ENCODE measurements around the gene JSRP1. TPM values are rescaled to one million over a fixed set of nuclear protein-coding genes. Genes with fewer than 3 reads are reported as not detected.

Gene JSRP1
- total RNA-seq, 1 donor from 2014 or later = 67.8 TPM

DNA sequence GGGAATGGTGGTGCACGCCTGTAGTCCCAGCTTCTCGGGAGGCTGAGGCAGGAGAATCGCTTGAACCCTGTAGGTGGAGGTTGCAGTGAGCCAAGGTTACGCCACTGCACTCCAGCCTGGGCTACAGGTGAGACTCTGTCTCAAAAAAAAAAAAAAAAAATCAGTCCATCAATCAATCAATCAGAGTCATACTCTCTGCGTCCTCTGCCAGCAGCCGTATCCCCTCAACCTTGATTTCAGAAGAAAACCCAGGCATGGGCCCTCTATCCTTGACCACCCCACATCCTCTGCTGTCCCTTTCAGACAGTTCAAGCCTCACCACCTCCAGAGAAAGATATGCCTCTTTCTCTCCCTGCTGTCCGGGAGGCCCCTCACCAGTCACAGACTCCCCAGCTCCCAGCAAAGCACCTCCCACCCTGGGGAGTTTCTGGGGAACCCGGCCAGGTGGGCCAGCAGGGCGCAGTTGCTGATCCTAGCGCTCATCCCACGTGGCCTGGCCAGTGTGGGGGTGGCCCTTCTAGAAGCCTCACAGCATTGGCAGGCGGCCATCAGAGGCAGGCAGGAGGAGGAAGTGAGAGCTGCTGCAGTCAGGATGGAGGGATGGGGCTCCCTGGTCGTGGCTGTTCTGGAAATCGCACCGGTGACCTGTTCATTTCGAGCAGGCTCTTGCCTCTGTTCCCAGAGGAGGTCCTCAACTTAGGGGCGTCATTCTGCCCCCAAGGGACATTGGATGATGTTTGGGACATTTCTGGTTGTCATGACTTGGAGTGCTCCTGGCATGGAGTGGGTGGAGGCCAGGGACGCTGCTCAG, 10.2 kb upstream of the JSRP1 start:
- peak; percentile 74 for DNase-seq

DNA sequence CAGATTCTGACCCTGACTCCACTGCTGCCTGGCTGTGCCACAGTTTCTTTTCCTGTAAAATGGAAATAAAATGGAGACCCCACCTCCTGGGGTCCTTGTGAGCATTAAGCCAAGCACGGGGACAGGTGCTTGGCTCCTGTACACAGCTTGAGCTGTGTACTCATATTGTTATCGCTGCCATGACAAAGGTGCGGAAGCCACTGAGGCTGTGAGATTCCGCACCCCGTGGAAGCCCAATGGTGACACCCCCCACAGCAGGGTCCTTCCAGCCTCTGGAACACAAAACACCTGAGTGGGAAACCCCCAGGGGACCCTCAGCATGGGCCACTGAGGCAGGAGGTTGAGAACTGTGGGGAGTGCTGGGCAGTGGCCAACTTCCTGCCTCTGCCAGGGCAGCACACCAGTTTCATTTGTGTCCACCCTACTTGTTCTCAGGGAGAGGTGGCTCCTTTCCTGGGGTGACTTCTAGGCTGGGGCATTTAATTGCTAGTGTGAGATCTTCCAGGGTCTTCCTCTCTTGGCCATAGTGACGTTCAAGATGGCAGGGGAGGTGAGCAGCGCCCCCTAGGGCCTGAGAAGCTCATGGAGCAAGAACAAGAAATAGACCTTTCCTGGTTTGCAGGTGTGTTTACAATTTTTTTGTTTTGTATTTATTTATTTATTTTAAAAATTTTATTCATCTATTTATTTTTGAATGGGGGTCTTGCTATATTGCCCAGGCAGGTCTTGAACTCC, 5.4 kb upstream of the JSRP1 start:
- no peak for DNase-seq

DNA sequence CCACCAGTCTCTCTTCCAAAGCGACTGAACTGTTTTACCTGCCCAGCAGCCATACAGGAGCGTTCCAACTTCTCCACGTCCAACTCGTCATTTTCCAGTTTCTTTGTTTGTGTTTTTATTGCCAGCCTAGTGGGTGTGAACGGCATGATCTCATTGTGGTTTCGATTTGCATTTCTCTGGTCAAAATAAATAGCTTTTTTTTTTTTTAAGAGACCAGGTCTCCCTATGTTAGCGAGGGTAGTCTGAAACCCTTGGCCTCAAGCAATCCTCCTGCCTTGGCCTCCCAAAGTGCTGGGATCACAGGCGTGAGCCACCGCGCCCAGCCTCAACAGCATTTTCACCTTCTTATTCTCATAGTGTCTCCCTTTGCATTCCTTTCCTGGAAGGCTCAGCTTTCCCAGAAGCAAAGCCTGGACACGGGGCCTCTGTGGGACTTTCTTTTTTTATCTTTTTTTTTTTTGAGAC, 4.2 kb upstream of the JSRP1 start:
- no peak for DNase-seq

DNA sequence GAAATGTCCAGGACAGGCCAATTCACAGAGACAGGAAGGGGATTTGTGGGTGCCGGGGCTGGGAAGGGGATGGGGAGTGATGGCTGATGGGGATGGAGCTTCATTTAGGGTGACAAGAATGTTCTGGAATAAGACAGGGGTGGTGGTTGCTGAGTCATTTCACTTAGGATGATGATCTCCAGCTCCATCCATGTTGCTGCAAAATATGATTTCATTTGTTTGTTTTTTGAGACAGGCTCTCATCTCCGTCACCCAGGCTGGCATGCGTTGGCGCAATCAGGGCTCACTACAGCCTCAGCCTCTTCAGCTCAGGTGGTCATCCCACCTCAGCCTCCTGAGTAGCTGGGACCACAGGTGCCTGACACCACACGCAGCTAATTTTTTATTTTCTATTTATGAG, 3.1 kb upstream of the JSRP1 start:
- no peak for DNase-seq

DNA sequence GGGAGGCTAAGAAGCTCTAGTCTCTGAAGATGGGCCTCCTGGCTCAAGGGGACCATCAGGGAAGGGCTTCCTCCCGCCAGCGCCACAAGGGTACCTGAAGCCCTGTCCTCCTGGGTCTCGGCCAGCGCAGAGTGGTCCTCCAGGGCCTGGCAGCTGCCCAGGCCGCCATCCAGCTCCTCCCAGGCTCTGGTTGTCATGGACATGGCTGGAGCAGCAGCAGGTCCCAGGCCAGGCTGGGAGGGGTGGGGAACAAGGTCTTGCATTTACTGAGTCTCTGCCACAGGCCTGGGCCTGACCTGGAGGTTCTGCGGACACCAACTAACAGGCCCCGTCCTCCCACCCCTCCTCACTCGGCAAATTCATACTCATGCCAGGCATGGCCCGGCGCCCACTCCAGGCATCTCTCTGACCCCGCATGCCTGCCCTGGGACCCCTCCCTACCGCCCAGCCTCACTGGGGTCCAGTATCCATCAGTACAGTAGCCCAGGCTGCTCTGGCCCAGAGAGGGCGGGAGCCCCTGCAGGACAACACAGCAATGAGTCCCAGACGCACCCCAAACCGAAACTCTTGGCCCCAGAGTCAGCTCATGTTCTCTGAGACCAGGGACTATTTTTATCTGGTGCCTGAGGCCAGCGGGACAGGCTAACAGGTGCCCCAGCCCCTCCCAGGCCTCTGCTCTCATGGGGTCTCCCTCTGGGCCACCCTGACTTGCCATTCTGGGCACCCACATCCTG, 938 bp downstream of the JSRP1 start:
- DNase-seq = peak; percentile 58

DNA sequence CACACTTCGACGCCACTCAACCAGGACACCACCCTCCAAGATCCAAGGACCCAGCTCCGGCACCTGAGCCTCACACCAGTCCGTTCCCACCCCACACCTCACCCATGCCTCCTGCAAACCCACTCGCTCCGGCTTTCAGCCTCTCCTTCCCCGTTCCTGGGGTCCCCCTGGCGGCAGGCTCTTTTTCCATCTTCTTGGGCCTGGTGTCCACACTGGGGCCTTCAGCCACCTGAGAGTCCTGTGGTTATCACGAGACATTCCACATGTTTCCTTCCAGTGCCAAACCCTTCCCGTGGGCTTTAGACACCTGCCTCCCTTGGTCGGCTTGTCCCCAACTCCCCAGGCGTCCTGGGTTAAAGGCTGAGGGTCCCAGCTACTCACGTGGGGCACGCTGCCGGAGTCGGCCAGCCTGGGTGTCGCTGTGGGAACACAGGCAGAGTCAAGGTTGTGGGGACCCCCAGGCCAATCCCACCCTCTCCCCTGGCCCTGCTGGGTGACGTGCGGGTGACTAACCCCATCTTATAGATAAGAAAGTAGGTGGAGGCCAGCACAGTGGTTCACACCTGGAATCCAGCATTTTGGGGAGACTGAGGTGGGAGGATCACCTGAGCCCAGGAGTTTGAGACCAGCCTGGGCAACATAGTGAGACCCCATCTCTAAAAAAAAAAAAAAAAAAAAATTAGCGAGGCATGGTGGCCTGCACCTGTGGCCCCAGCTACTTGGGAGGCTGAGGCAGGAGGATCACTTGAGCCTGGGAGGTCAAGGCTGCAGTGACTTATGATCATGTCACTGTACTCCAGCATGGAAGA, 1.9 kb downstream of the JSRP1 start:
- DNase-seq = peak; percentile 56

DNA sequence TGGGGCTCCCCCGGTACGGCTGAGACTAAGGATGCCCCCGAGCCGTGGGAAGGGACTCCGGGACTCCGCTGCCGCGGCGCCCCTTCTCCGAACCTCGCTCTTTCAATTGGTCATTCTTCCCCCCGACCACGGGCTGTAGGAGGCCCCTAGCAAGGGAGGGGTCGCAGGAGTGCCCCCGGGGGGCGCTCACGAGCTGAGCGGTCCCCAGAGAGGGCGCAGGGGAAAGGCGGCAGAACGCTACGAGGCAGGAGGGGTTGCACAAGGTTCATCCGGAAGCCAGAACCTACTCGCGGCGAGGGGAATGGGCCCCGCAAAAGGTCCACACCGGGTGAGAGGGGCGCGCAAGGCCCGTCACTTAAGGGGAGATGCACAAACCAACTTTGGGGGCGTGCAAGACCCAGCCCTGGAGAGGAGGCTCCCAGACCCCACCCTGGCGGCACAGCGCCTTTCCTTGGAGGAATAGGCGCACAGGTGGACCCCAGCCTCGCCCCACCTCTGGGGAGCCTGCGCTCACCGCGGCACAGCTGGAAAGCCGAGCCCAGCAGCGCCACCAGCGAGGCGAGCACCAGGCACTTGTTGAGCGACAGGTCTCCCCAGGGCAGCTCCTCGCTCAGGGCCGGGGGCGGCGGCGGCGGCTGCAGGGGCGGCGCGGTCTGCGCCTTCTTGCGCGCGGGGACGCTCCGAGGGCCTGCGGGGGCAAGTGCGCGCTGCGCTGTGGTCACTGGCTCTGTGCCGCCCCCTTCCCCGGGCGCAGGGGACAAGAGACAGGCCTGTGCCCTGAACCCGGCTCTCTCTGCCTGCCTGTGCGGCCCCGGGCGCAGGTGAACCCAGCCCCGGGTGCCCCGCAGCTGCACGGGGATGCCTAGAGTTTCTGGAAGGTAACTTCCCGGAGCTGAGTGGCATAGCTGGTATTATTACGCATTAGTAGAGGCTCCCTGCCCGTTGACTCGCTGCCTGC, 2.8 kb downstream of the JSRP1 start:
- no peak for DNase-seq

DNA sequence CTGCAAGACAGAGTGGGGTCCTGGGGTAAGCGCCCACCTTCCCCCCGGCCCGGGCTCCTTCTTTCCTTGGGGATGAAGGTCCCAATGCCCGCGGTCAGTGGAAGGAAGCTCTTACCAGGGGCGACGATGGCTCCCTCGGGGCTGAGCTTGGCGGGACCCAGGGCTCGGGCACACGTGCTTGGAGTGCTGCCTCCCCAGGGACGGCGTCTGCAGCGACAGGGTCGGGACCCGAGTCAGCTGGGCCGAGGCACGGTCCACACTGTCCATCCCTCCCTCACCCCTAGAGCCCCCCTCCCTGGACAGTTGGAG, 3.5 kb downstream of the JSRP1 start:
- no peak for DNase-seq

DNA sequence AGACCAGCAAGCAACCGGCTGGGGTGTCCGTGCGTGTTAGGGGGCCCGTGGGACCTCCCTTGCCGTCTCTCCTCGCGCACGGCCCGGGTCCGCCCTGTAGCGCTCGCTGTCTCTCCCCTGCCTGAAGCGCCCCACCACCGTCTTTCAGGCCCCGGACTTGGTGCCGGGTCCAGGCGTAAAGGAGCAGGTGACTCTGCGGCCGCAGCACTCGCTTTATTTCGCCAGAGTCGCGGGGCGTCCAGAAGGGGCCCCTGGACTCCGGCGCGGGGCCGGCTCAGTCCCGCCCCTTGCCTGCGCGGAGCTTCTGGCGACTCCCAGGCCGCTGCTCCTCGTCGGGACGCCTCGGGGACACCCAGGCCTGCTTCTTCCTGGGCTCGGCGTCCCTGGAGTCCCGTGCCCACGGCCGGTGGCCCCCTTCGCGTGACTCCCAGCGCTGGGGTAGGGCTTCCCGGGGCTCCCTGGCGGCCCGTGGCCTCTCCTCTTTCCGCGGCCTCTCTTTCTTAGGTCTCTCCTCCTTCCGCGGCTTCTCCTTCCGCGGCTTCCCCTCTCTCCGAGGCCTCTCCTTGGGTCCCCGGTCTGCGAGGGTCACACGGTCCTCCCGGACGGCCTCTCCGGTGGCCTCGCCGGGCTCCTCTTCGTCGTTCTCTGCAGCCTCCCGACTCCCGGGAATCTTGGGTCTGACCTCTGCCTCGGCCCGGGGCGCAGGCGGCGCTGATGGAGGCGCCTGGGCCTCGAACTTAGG, 4.0 kb downstream of the JSRP1 start:
- DNase-seq = no peak

DNA sequence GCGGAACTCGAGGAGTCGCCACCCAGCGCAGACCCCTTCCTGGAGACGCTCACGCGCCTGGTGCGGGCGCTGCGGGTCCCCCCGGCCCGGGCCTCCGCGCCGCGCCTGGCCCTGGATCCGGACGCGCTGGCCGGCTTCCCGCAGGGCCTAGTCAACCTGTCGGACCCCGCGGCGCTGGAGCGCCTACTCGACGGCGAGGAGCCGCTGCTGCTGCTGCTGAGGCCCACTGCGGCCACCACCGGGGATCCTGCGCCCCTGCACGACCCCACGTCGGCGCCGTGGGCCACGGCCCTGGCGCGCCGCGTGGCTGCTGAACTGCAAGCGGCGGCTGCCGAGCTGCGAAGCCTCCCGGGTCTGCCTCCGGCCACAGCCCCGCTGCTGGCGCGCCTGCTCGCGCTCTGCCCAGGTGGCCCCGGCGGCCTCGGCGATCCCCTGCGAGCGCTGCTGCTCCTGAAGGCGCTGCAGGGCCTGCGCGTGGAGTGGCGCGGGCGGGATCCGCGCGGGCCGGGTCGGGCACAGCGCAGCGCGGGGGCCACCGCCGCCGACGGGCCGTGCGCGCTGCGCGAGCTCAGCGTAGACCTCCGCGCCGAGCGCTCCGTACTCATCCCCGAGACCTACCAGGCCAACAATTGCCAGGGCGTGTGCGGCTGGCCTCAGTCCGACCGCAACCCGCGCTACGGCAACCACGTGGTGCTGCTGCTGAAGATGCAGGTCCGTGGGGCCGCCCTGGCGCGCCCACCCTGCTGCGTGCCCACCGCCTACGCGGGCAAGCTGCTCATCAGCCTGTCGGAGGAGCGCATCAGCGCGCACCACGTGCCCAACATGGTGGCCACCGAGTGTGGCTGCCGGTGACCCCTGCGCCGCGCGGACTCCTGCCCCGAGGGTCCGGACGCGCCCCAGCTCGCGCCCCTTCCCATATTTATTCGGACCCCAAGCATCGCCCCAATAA, 4.8 kb downstream of the JSRP1 start:
- DNase-seq = no peak

DNA sequence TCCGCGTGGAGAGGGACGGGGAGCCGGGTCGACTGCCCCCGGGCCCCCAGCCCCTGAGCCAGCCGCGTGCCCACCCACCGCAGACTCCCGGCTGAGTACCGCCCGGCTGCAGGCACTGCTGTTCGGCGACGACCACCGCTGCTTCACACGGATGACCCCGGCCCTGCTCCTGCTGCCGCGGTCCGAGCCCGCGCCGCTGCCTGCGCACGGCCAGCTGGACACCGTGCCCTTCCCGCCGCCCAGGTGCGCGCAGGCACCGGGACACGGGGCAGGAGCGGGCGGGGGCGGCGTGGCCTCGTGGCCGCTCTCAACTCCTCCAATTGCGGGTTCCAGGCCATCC, 5.5 kb downstream of the JSRP1 start:
- no peak for DNase-seq

DNA sequence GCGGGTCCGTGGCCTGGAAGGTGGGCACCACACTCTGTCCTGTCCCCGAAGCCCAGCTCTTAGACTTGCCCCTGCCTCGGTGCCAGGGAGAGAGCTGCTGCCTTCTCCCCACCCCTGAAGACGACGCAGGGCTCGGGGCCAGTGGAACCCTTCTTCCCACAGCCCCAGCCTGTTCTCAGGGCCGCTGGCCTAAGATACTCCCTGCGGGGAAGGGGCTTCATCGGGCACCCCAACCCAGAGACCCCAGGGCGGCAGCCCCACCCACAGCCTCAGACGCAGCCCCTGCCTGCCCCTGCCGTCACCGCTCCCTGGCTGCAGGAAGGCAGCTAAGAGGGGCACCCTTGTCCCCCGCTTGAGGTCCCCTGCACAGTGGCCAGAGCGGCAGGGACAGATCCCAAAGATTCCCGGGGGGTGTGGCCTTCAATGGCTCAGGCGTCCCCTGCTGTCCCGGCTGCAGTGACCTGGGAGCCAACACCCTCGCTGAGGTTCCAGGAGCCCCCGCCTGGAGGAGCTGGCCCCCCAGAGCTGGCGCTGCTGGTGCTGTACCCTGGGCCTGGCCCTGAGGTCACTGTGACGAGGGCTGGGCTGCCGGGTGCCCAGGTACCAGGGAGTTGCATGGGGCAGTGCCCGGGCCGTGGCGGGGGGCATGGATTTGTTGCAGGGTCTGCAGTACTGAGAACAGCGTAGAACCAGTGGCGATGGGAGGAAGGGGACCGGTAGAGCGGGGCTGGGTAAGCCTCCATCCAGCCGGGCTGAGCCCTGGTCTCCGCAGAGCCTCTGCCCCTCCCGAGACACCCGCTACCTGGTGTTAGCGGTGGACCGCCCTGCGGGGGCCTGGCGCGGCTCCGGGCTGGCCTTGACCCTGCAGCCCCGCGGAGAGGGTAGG, 6.1 kb downstream of the JSRP1 start:
- DNase-seq = no peak

DNA sequence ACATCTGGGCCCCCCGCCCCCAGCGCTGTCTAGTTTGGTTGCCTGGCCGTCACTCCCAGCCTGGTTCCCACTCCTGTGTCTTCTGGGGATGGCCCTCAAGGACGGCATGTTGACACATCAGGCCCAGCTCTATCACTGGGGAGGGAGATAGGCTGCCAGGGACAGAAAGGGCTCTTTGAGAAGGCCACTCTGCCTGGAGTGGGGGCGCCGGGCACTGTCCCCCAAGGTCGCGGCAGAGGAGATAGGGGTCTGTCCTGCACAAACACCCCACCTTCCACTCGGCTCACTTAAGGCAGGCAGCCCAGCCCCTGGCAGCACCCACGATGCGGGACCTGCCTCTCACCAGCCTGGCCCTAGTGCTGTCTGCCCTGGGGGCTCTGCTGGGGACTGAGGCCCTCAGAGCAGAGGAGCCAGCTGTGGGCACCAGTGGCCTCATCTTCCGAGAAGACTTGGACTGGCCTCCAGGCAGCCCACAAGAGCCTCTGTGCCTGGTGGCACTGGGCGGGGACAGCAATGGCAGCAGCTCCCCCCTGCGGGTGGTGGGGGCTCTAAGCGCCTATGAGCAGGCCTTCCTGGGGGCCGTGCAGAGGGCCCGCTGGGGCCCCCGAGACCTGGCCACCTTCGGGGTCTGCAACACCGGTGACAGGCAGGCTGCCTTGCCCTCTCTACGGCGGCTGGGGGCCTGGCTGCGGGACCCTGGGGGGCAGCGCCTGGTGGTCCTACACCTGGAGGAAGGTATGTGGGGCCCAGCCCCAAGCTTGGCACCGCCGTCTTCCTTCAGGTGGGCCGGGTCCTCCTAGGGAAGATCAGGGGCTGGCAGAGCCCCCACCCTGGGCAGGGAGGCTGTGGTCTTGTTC, 7.0 kb downstream of the JSRP1 start, which contains the start of gene AMH:
AMH (plus strand) TSS at position 314 of the 857 bp plus-strand sequence; CDS start at position 324, 10 bp downstream.
- DNase-seq = no peak

DNA sequence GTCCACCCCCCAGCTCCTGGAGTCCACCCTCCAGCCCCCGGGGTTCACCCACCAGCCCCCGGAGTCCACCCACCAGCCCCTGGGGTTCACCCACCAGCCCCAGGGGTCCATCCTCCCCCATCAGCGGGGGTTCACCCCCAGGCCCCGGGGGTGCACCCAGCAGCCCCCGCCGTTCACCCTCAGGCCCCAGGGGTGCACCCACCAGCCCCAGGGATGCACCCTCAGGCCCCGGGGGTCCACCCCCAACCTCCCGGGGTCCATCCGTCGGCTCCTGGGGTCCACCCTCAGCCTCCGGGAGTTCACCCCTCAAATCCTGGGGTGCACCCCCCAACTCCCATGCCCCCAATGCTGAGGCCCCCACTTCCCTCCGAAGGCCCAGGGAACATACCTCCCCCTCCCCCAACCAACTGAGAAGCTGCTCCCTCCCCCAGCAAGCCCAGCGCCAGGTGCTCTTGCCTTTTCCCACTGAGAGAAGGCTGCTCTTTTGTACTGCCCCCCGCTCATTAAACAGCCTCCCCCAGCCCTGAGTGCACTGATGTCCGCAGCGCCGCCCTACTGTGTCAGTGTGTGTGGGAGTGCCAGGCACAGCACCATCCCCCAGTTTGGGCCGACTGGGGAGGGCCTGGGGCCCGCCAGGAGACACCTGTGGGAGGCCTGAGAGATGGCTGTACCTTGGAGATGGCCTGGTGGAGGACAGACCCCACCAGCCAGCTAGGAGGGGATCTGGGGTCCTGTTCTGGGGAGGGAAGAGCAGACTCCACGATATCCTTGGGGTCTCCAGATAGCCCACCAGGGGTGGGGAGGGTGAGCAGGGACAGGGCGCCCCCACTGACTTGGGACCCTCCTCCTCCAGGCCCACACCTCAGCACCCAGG, 7.8 kb downstream of the JSRP1 start:
- DNase-seq = no peak

DNA sequence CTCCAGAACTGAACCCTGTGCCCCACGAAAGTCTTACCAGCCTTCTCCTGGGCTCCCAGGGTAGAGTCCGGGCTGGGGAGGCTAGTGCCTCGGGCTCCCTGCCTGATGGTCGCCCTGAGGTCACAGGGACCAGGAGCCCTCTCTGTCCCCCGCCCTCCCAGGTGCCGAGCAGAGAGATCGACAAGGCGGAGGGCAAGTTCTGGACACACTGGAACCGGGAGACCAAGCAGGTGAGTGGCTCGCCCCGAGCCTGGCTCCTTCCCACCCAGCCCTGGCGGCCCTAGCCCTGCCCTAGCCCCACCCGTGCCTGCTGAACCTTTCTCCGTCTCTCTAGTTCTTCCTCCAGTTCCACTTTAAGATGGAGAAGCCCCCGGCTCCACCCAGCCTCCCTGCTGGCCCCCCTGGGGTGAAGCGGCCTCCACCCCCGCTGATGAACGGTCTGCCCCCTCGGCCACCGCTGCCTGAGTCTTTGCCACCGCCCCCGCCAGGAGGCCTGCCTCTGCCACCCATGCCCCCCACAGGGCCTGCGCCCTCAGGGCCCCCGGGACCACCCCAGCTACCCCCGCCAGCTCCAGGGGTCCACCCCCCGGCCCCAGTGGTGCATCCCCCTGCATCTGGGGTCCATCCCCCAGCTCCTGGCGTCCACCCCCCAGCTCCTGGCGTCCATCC, 8.7 kb downstream of the JSRP1 start:
- DNase-seq = no peak

Data from tongue (tissue), 2 donors.